Skeletal muscle tissue (tissue), 4 donors: ENCODE results near the gene PPP1R3C. TPM values are rescaled to one million over a fixed set of nuclear protein-coding genes. Genes with fewer than 3 reads are reported as not detected.
A peak's percentile ranks its signal among the peaks of the same experiment; 100 is the strongest.

Experiments used
- H3K27ac ChIP-seq: one replicate; pipeline ENCODE4 v1.7.0; 2013; ENCODE audit warnings: mild to moderate bottlenecking, low read depth, low read length, inconsistent platforms
- H3K27me3 ChIP-seq, 3 donors: one replicate each; pipeline ENCODE4 v1.7.0; 2013; ENCODE audit warnings: low read length in 3 of 3; ENCODE audit not compliant: control insufficient read depth in 3 of 3, insufficient read depth in 3 of 3
- H3K36me3 ChIP-seq, 3 donors: one replicate each; pipeline ENCODE4 v1.7.0; 2013; ENCODE audit warnings: low read length in 3 of 3; ENCODE audit not compliant: control insufficient read depth in 3 of 3, insufficient read depth in 3 of 3
- H3K4me1 ChIP-seq, 3 donors: one replicate each; pipeline ENCODE4 v1.7.0; 2013; ENCODE audit warnings: low read length in 3 of 3, mild to moderate bottlenecking in 3 of 3; ENCODE audit not compliant: control insufficient read depth in 3 of 3, insufficient read depth in 3 of 3
- H3K4me3 ChIP-seq, 3 donors: one replicate each; pipeline ENCODE4 v1.7.0; 2013; ENCODE audit warnings: low read length in 3 of 3
- H3K9ac ChIP-seq, 3 donors: one replicate each; pipeline ENCODE4 v1.7.0; 2013; ENCODE audit warnings: low read length in 3 of 3, mild to moderate bottlenecking in 3 of 3, moderate library complexity in 2 of 3, low read depth in 1 of 3
- H3K9me3 ChIP-seq, 3 donors: one replicate each; pipeline ENCODE4 v1.7.0; 2013; ENCODE audit warnings: low read length in 3 of 3; ENCODE audit not compliant: control insufficient read depth in 3 of 3
- total RNA-seq: library from RNA; depleted of rRNA; stranded (reverse); fragments of >200 nt; gene quantifications from one replicate; pipeline ENCODE4 v1.2.3, GENCODE V29; 2014
- donor health status: Osteomylitis.

PPP1R3C gene
- total RNA-seq, 1 donor from 2014 or later, result 218 TPM

- peaks cover 7 to 9% (median 7%) of the 10 kb centered on the region in 3 donors for H3K36me3 ChIP-seq
- no peak overlapping the region for H3K9ac ChIP-seq
- no peak overlapping the region for H3K4me3 ChIP-seq
- peaks cover 0 to 2% (median 0%) of the 10 kb centered on the region in 3 donors for H3K9me3 ChIP-seq
- H3K27me3 ChIP-seq, result no peaks in the 10 kb centered on the region
- H3K4me1 ChIP-seq, result peaks cover 15 to 27% (median 26%) of the 10 kb centered on the region in 3 donors
- peak overlapping the region; percentile 80 for H3K27ac ChIP-seq
These were observed 16.7 kb downstream of the PPP1R3C start for GRCh38 chr10:91616137-91616536.

GRCh38 chr10:91614225-91614624 lies 18.6 kb downstream of the PPP1R3C start:
- Histone ChIP-seq H3K9me3 (peaks cover 0 to 2% (median 0%) of the 10 kb centered on the region in 3 donors), H3K36me3 (peaks cover 0 to 2% (median under 1%) of the 10 kb centered on the region in 3 donors), H3K9ac (peak overlapping the region; percentile 2 to 71 (median 60)), H3K4me1 (peaks cover 31 to 42% (median 42%) of the 10 kb centered on the region in 3 donors), H3K27me3 (no peaks in the 10 kb centered on the region), H3K4me3 (peak overlapping the region; percentile 17 to 36 (median 24)), H3K27ac (peak overlapping the region; percentile 97)

- Histone ChIP-seq H3K36me3 (no peaks in the 10 kb centered on the region), H3K4me1 (peaks cover 37 to 48% (median 48%) of the 10 kb centered on the region in 3 donors), H3K4me3 (peak overlapping the region; percentile 24 to 38 (median 36)), H3K27me3 (no peaks in the 10 kb centered on the region), H3K9ac (peak overlapping the region; percentile 2 to 71 (median 60)), H3K27ac (peak overlapping the region; percentile 97), H3K9me3 (peaks cover 0 to 2% (median 0%) of the 10 kb centered on the region in 3 donors)
These were observed 19.3 kb downstream of the PPP1R3C start for GRCh38 chr10:91613411-91614187.

GRCh38 chr10:91610919-91611318 lies 22.0 kb downstream of the PPP1R3C start:
- peaks cover 0 to 2% (median 0%) of the 10 kb centered on the region in 3 donors for H3K9me3 ChIP-seq
- no peaks in the 10 kb centered on the region for H3K27me3 ChIP-seq
- peak overlapping the region in 2 of 3 donors; percentile 9 to 29 for H3K4me3 ChIP-seq
- H3K4me1 ChIP-seq, result peaks cover 49 to 61% (median 56%) of the 10 kb centered on the region in 3 donors
- peak overlapping the region in 2 of 3 donors; percentile 66 to 68 for H3K9ac ChIP-seq
- no peaks in the 10 kb centered on the region for H3K36me3 ChIP-seq
- H3K27ac ChIP-seq, result peak overlapping the region; percentile 97

GRCh38 chr10:91610444-91610843 lies 22.4 kb downstream of the PPP1R3C start:
- Histone ChIP-seq H3K4me1 (peaks cover 49 to 61% (median 56%) of the 10 kb centered on the region in 3 donors), H3K27ac (peak overlapping the region; percentile 97), H3K36me3 (no peaks in the 10 kb centered on the region)

DNA sequence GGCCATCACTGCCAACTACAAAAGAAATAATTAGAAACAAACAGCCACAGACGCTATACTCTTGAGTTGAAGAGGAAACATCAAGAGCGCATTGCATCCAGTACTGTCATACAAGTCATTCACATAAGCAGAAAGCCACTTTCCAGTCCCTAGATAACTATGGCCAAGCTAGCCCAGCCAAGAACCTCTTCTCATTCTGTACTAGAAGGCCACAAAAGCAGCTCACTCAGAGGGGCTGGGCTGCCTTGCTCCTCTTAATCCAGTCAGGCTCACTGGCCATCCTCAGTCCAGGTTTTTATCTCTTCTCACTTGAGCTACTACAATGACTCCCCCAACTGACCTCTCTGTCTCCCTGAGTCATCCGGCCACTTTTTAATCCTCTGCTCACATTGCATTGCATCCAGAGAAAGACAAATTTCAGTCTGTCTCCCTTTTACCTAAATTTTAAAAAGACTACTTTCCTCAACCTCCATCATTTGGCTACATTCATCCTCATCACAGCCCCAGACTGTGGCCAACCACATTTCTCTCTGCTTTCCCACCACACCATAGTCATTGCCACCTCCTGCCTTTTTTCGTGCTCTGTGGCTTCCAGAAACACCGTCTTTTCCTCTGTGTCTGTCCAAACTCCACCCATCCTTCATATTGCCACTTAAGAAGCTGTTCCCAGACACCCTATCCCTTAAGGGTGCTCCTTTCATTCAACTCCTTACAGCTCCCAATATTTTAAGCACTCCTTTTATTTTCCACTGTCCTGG lies 25.0 kb downstream of the PPP1R3C start:
- H3K27ac ChIP-seq, result peak overlapping the region; percentile 97
- H3K4me3 ChIP-seq, result peak overlapping the region; percentile 11 to 46 (median 35)
- H3K4me1 ChIP-seq, result peaks cover 41 to 63% (median 57%) of the 10 kb centered on the region in 3 donors
- peak overlapping the region; percentile 73 to 80 (median 73) for H3K9ac ChIP-seq
- no peaks in the 10 kb centered on the region for H3K9me3 ChIP-seq
- no peaks in the 10 kb centered on the region for H3K36me3 ChIP-seq
- H3K27me3 ChIP-seq, result no peaks in the 10 kb centered on the region

More at GRCh38 chr10:91610444-91610843, 22.4 kb downstream of the PPP1R3C start:
- Histone ChIP-seq H3K4me3 (peak overlapping the region in 2 of 3 donors; percentile 17 to 26), H3K9ac (peak overlapping the region in 2 of 3 donors; percentile 25 to 66), H3K27me3 (no peaks in the 10 kb centered on the region), H3K9me3 (peaks cover 0 to 2% (median 0%) of the 10 kb centered on the region in 3 donors)

DNA sequence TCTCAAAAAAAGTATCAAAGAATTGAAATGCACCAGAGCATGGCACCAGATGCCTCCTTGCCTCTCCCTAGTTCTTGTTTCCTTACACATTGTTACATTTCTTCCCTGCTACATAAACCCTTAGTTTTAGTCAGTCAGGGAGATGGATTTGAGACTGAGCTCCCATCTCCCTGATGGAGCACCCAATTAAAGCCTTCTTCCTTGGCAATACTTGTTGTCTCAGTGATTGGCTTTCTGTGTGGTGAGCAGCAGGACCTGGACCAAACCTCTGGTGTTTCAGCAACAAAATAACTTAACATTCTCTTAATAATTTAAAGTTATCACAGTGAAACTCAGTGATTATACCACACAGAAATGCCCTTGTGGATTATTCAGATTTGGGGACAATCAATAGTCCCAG lies 26.9 kb downstream of the PPP1R3C start:
- Histone ChIP-seq H3K36me3 (no peaks in the 10 kb centered on the region), H3K4me3 (no peak overlapping the region), H3K9ac (no peak overlapping the region), H3K9me3 (no peaks in the 10 kb centered on the region), H3K27me3 (no peaks in the 10 kb centered on the region), H3K4me1 (peaks cover 32 to 66% (median 46%) of the 10 kb centered on the region in 3 donors), H3K27ac (peak overlapping the region; percentile 4)

GRCh38 chr10:91604553-91605534 lies 28.0 kb downstream of the PPP1R3C start:
- peak overlapping the region; percentile 4 for H3K27ac ChIP-seq
- peak overlapping the region in 1 of 3 donors; percentile 24 for H3K9ac ChIP-seq
- no peaks in the 10 kb centered on the region for H3K27me3 ChIP-seq
- no peak overlapping the region for H3K4me3 ChIP-seq
- H3K36me3 ChIP-seq, result no peaks in the 10 kb centered on the region
- no peaks in the 10 kb centered on the region for H3K9me3 ChIP-seq
- peaks cover 32 to 67% (median 44%) of the 10 kb centered on the region in 3 donors for H3K4me1 ChIP-seq

DNA sequence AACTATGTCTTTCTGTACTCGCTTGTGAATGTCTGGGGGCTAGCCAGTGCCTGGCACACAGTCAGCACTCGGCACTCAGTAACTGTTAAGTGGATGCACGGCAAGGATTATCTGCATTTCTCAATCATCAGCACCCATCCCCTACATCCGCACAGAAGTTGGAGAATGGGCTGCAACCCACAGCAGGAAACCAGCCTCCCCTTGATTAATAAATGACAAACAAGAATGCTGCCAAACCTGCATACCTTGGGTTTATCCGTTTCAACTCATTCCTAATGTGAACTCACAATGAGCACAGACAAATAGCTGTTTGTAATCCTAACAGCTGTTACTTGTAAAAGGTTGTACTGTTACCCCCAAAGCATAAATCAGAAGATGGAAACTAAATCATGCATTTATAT lies 28.9 kb downstream of the PPP1R3C start:
- H3K9ac ChIP-seq, result no peak overlapping the region
- no peaks in the 10 kb centered on the region for H3K36me3 ChIP-seq
- H3K4me3 ChIP-seq, result no peak overlapping the region
- no peak overlapping the region for H3K27ac ChIP-seq
- H3K4me1 ChIP-seq, result peaks cover 24 to 63% (median 39%) of the 10 kb centered on the region in 3 donors
- no peaks in the 10 kb centered on the region for H3K27me3 ChIP-seq
- no peaks in the 10 kb centered on the region for H3K9me3 ChIP-seq
